GM23248 (cell line): Measurements from ENCODE around the gene BAHCC1. TPM values are rescaled to one million over a fixed set of nuclear protein-coding genes. Genes with fewer than 3 reads are reported as not detected.

Source experiments
- DNase-seq: peaks from one replicate; pipeline ENCODE4 v3.0.0-alpha.2; 2015
- H2AFZ ChIP-seq: fragments of 200-600 bp; sonication (generic); 2 replicates; pipeline ENCODE4 v1.6.1; 2016; ENCODE audit warnings: antibody characterized with exemption
- H3F3A ChIP-seq: fragments of 200-600 bp; sonication (generic); 2 replicates; pipeline ENCODE4 v1.6.1; 2016; ENCODE audit warnings: mild to moderate bottlenecking, antibody characterized with exemption, mixed run types; ENCODE audit not compliant: insufficient read depth
- H3K27ac ChIP-seq: fragments of 200-600 bp; sonication (generic); 2 replicates; pipeline ENCODE4 v1.5.1; 2016; ENCODE audit warnings: mild to moderate bottlenecking
- H3K27me3 ChIP-seq: fragments of 200-600 bp; sonication (generic); replicated peaks from 2 replicates; pipeline ENCODE4 v1.6.1; 2016; ENCODE audit warnings: mild to moderate bottlenecking; ENCODE audit not compliant: insufficient read depth
- H3K36me3 ChIP-seq: fragments of 200-600 bp; sonication (generic); 2 replicates; pipeline ENCODE4 v1.6.1; 2016; ENCODE audit warnings: low read depth, mild to moderate bottlenecking
- H3K4me1 ChIP-seq: fragments of 200-600 bp; sonication (generic); 2 replicates; pipeline ENCODE4 v1.6.1; 2016; ENCODE audit warnings: mild to moderate bottlenecking; ENCODE audit not compliant: insufficient read depth
- H3K4me2 ChIP-seq: fragments of 200-600 bp; sonication (generic); one replicate; pipeline ENCODE4 v1.6.1; 2016; ENCODE audit warnings: mild to moderate bottlenecking; ENCODE audit not compliant: unreplicated experiment
- H3K4me3 ChIP-seq: fragments of 200-600 bp; sonication (generic); 2 replicates; pipeline ENCODE4 v1.5.1; 2016; ENCODE audit warnings: mild to moderate bottlenecking
- H3K79me2 ChIP-seq: fragments of 200-600 bp; sonication (generic); 2 replicates; pipeline ENCODE4 v1.6.1; 2016; ENCODE audit warnings: mild to moderate bottlenecking; ENCODE audit not compliant: insufficient read depth
- H3K9ac ChIP-seq: fragments of 200-600 bp; sonication (generic); 2 replicates; pipeline ENCODE4 v1.6.1; 2016; ENCODE audit warnings: mild to moderate bottlenecking
- H3K9me2 ChIP-seq: fragments of 200-600 bp; sonication (generic); 2 replicates; pipeline ENCODE4 v1.6.1; 2016; ENCODE audit warnings: mixed run types, mild to moderate bottlenecking, moderate library complexity; ENCODE audit not compliant: insufficient read depth
- H3K9me3 ChIP-seq: fragments of 200-600 bp; sonication (generic); one replicate; pipeline ENCODE4 v1.6.1; 2017; ENCODE audit warnings: low read depth
- H4K20me1 ChIP-seq: fragments of 200-600 bp; sonication (generic); 2 replicates; pipeline ENCODE4 v1.6.0; 2016; ENCODE audit not compliant: insufficient read depth
- EZH2 ChIP-seq: fragments of 200-600 bp; sonication (generic); IDR thresholded peaks from 2 replicates; pipeline ENCODE4 v1.6.1; 2018; ENCODE audit warnings: antibody characterized with exemption, mild to moderate bottlenecking; ENCODE audit not compliant: insufficient read depth, poor library complexity, severe bottlenecking
- EZH2phosphoT487 ChIP-seq: fragments of 200-600 bp; sonication (generic); IDR thresholded peaks from 2 replicates; pipeline ENCODE4 v1.6.1; 2018; ENCODE audit warnings: antibody characterized with exemption, moderate library complexity, mild to moderate bottlenecking, low read depth; ENCODE audit not compliant: insufficient read depth
- WGBS, 2 experiments: methylation state at CpG; one replicate each; pipeline ENCODE4 v1.1.6; 2015 to 2017; ENCODE audit warnings: low lambda C conversion rate in 2 of 2, low coverage in 1 of 2; ENCODE audit errors: missing lambda C conversion rate in 2 of 2; 5-methylcytosine and 5-hydroxymethylcytosine counted together
- in situ Hi-C: fragments of 300-500 bp; cut with MboI; formaldehyde crosslinking; loops from 2 replicates; pipeline ENCODE4 v1.15.0; 2020
- polyA plus RNA-seq: library from polyadenylated mRNA; unstranded; fragments of >200 nt; fragmentation: Nextera tagmentation; extraction: Ambion mirVana; gene quantifications from 2 replicates; pipeline ENCODE4 v1.2.1, GENCODE V29; 2016
- total RNA-seq: library from RNA; depleted of rRNA; stranded (reverse); fragments of >200 nt; shearing (Covaris generic); gene quantifications from 2 replicates; pipeline ENCODE4 v1.2.3, GENCODE V29; 2014

Gene BAHCC1
- total and polyA plus RNA-seq, 2 experiments from 2014 or later, result 1.3 to 3.0 TPM

GRCh38 chr17:81386141-81386645, 9.1 kb upstream of the BAHCC1 start:
- Histone ChIP-seq H3K4me1 (peaks cover 4% of the 10 kb centered on the region; the same call in 1 of the 2 replicates), H3K9me3 (no peaks in the 10 kb centered on the region), H3F3A (peaks cover 9% of the 10 kb centered on the region; the same call in 1 of the 2 replicates), H4K20me1 (no peaks in the 10 kb centered on the region), H3K4me3 (peak overlapping the region; percentile 84), H3K9me2 (no peaks in the 10 kb centered on the region), H3K36me3 (no peaks in the 10 kb centered on the region), H3K9ac (peak overlapping the region; percentile 91), H3K79me2 (peaks cover 32% of the 10 kb centered on the region), H2AFZ (peak overlapping the region; percentile 73; the same call in 1 of the 2 replicates), H3K4me2 (peak overlapping the region; percentile 92), H3K27ac (no peak overlapping the region), H3K27me3 (no peaks in the 10 kb centered on the region)
- 59 to 65% methylated on average over 10 to 15 of the region's 15 CpGs for WGBS, 2 experiments
- no peak for TF ChIP-seq EZH2
- no peak for TF ChIP-seq EZH2phosphoT487
- no peak for DNase-seq
- in situ Hi-C loops, result no loop called here

- Histone ChIP-seq H3K4me2 (peak overlapping the region; percentile 92), H3K9me3 (no peaks in the 10 kb centered on the region), H3K4me3 (peak overlapping the region; percentile 84), H3K9me2 (no peaks in the 10 kb centered on the region), H3K27me3 (no peaks in the 10 kb centered on the region), H4K20me1 (no peaks in the 10 kb centered on the region), H3F3A (peaks cover 9% of the 10 kb centered on the region; the same call in 1 of the 2 replicates), H3K79me2 (peaks cover 37% of the 10 kb centered on the region), H3K27ac (peak overlapping the region; percentile 79), H3K9ac (peak overlapping the region; percentile 91), H3K36me3 (no peaks in the 10 kb centered on the region), H3K4me1 (peaks cover 5% of the 10 kb centered on the region), H2AFZ (peak overlapping the region; percentile 73)
- WGBS, 2 experiments, result 0 to 2% methylated on average over 2 to 41 of the region's 60 CpGs
- TF ChIP-seq EZH2, result no peak
- TF ChIP-seq EZH2phosphoT487, result no peak
- no peak for DNase-seq
- in situ Hi-C loops, result no loop called here
These were observed 8.6 kb upstream of the BAHCC1 start for GRCh38 chr17:81386646-81387099.

- H3K4me2 ChIP-seq, result peak overlapping the region; percentile 92
- H3K9ac ChIP-seq, result peak overlapping the region; percentile 91
- 1 to 2% methylated on average over 81 to 83 of the region's 96 CpGs for WGBS, 2 experiments
- H3K79me2 ChIP-seq, result peaks cover 44% of the 10 kb centered on the region
- H3K4me3 ChIP-seq, result peak overlapping the region; percentile 84
- peaks cover 12% of the 10 kb centered on the region for H3K4me1 ChIP-seq
- TF ChIP-seq EZH2 (no peak), EZH2phosphoT487 (no peak)
- peak overlapping the region; percentile 79 for H3K27ac ChIP-seq
- no peaks in the 10 kb centered on the region for H3K9me2 ChIP-seq
- H3K27me3 ChIP-seq, result no peaks in the 10 kb centered on the region
- peak; percentile 75 for DNase-seq
- H3K9me3 ChIP-seq, result no peaks in the 10 kb centered on the region
- in situ Hi-C loops, result no loop called here
- no peaks in the 10 kb centered on the region for H3K36me3 ChIP-seq
- no peaks in the 10 kb centered on the region for H4K20me1 ChIP-seq
- peaks cover 9% of the 10 kb centered on the region; the same call in 1 of the 2 replicates for H3F3A ChIP-seq
- peak overlapping the region; percentile 73 for H2AFZ ChIP-seq
These were observed 7.9 kb upstream of the BAHCC1 start for GRCh38 chr17:81387100-81388090.

- Histone ChIP-seq H3K36me3 (no peaks in the 10 kb centered on the region), H3K9me2 (no peaks in the 10 kb centered on the region), H3K27me3 (no peaks in the 10 kb centered on the region), H3K4me2 (peak overlapping the region; percentile 92), H2AFZ (0 out of 2 replicates have a peak overlapping the region, but pooled peaks have one; percentile 73), H3K9me3 (no peaks in the 10 kb centered on the region), H3F3A (peaks cover 9% of the 10 kb centered on the region; the same call in 1 of the 2 replicates), H3K4me1 (peaks cover 16% of the 10 kb centered on the region), H3K9ac (peak overlapping the region; percentile 91), H3K79me2 (peaks cover 52% of the 10 kb centered on the region), H3K4me3 (peak overlapping the region; percentile 84), H4K20me1 (no peaks in the 10 kb centered on the region), H3K27ac (peak overlapping the region; percentile 79)
- in situ Hi-C loops, result no loop called here
- DNase-seq, result no peak
- WGBS, 2 experiments, result 81 to 85% methylated on average over 12 to 14 of the region's 14 CpGs
- TF ChIP-seq EZH2phosphoT487 (no peak), EZH2 (no peak)
These were observed 7.1 kb upstream of the BAHCC1 start for GRCh38 chr17:81388091-81388611.
